GM18508 (cell line): ENCODE data around the gene STUB1.

Experiments
- ATAC-seq: cut with Tn5 transposase; IDR thresholded peaks from one replicate; pipeline ENCODE4 v1.9.1; 2021; ENCODE audit warnings: moderate number of reproducible peaks; ENCODE audit not compliant: insufficient read depth, unreplicated experiment

The STUB1 gene

DNA sequence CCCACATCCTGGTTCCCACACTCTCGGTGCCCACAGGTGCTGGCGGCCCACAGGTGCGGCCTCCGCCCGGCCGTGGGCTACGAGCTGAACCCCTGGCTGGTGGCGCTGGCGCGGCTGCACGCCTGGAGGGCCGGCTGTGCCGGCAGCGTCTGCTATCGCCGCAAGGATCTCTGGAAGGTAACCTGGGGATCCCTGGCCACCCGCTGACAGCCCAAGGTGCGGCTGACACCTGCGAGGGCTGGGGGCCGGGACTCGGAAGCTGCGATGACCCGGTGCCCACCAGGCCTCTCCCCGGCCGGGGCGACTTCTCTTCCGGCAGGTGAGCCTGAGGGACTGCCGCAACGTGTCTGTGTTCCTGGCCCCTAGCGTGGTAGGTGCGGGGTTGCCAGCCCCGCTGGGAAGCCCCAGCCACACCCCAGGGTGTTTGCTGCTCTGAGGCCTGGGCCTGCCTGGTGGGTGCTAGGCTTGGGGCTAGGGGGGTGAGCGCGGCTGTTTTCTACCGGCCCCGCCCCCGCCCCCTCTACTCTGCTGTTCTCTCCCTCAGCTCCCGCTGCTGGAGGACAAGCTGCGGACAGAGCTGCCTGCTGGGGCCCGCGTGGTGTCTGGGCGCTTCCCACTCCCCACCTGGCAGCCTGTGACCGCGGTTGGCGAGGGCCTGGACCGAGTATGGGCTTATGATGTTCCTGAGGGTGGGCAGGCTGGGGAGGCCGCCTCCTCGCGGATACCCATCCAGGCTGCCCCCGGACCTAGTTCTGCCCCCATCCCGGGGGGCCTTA is 41.7 kb downstream of the STUB1 start:
- ATAC-seq = no peak

DNA sequence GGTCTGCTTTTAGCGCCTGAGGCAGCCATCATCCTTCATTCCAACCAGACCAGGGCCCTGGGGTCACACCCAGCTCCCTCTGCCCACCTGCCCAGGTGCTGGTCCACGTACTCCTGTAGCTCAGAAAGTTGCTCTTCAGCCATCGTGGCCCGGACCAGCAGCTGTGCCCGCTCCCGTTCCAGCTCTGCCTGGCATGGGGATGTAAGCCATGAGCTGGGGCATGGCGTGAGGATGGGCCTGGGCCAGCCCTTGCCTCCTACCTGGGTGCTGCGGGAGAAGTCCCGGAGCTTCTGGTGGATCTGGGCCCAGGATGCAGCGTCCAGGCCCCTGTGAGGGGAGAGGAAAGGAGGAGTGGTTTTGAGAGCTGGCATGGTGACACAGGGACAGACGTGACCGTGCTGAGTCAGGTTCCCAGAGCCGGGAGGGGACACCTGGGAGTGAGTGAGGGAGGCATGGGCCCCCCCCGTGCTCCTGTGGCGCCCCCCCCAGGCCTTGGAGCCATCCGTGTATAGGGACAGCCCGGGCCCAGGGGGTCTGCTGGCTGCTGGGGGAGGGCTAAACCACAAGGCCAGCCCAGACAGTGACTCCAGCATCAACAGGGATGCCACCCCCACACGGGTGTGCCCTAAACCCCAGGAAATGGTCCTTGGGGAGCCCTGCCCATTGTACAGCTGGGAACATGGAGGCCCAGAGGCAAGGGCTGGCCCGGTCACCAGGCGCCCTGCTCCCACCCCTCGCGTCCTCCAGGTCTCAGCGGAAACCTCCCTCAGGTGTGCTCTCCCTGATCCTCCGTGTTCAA is 42.8 kb downstream of the STUB1 start:
- ATAC-seq = no peak

DNA sequence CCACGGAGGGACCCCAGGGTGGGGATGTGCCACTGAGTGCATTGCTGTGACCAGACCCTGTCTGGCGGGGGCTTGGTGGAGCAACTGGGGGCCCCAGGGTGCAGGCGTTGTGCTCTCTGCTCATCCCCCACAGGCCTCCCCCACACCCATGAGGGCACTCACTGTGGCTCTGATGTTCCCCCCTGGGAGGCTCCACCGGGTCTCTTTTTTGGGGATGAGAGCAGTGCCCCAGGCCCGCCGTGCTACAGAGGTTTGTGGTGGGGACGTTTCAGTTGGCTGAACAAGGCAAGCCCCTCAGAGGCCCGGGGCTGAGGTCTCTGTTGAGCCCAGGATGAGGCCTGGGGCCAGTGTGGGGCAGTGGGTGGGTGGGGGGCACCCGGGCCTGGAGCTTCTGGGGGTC is 43.5 kb downstream of the STUB1 start:
- ATAC-seq = no peak

DNA sequence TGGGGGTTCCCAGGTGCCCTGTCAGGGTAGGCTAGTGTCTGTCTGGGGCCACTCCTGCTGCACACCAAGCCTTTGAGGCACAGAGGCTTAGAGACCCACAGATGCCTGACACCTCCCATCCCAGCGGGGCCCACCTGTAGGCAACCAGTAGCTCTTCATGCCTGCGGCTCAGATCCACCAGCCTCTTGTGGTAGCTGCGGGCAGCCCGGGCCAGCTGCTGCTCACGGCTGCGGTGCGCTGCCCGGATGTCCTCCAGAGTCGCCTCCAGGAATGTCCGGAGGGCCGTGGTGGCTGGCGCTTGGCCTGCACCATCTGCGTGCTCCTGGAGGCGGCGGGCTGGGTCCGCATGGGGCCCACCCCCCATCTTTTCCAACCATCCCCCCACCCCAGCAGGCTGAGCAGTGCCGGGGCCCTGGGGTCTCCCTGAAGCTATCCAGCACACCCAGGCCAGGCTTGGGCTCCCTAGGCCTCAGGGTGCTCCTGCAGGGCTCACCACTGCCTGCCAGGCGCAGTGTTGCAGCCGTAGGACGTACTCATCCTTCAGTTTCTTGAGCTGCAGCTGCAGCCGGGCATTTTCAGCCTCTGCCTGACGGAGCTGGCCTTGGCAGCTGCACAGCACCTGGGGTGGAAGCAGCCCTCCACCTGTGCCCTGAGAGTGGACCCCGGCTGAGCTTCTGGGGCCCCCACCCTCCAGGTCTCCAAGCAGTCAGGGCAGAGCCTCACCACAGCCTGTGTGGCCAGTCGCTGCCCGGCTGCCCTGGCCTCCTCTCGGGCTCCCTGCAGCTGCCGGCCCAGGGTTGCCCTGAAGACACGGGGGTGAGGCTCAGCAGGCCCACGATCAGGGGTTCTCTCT is 44.2 kb downstream of the STUB1 start:
- no peak for ATAC-seq

DNA sequence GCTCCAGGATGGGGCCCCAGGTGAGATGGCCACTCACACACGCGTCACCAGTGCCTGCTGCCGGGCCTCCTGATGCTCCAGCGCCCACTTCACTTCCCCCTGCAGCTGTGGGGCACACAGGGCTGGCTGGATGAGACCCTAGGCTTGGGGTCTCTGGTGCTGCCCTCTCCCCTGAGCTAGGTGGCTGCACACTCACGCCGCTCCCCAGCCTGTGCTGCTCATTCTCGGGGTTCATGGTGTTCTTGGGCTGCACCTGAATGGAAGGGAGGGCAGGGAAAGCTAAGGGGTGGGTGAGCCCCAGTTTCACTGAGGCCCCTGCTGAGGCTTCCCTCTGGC is 44.8 kb downstream of the STUB1 start:
- ATAC-seq = no peak

DNA sequence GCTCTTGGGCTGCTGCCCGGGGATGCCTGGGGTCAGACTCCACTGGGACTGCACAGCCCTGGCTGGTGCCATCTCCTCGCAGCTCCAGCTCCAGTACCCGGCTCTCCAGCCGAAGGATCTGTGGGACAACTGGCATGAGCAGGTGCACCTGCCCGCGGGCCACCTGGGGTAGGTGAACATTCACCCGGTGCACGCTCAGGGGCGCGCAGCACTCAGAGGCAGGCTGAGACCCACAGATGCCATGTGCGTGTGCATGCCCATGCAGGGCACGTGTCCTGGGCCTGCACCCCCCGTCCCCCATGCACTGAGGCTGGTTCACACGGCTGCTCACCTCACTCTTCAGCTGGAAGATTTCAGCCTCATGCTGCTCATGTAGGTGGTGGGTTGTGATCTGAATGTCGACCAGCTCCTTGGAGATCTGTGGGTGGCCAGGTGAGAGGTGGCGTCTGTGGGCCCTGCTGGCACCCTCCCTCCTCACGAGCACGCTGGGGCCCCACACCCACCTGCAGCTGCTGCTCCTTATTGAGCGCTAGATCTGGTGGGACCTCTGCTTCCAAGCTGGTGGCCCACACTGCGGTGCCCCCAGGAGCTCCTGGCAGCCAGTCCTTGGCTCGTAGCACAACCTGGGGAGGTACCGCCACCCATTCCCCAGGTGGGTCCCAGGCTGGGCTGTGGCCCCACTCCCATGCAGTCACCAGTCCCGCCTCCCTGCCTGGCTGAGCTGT is 45.4 kb downstream of the STUB1 start:
- ATAC-seq = no peak

DNA sequence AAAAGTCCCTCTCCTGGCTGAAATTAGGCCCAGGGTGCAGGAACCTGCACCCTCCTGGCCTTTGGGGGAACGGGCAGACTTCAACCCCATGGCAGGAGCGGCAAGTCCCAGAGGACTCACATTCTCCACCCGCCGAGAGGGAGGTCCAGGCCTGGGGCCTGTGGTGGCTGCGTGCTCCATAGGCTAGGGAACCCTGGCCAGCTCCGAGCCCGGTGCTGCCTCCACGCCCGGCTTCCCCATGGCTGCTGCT is 45.9 kb downstream of the STUB1 start:
- no peak for ATAC-seq

DNA sequence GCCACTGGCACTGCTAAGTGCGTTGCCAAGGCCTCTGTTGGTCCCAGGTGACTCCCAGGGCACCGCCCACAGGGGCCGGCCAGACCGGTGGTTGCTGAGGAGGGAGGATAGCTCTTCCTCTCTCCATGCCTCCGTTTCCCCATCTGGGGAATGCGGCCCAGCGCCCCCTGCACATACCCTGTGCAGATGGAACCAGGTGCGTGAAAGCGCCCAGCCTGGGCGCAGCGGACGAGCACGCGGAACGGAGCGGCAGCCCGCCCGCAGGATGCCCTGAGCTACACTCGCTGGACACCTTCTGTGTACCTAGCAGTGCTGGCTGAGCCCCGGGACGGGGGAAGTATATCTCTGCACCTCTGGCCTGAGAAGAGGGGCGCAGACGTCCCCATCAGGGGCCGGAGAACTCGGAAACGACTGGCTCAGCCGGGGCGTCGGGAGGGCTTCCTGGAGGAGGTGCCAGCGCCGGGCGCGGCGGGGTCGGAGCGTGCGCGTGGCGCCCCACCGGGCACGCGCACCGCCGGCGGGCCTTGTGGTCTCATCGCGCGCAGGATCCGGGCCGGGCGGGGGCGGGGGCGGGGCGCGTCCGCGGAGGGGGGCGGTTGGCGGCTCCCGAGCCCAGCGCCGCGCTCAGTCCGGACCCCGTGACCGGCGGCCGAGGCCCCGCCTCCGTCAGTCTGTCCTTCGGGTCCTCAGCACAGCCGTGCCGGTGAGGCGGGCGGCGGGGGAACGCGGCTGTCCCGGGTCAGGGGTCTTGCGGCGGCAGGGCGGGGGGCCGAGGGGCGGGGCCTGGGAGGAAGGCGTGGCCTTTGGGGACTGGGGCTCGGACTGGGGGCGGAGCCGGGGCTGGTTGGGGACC is 46.5 kb downstream of the STUB1 start, which contains the start of the genes CCDC78 and HAGHL:
TSS of gene CCDC78 (minus strand) at position 6 of the 853 bp plus-strand sequence. CDS start 76 bp downstream, outside the sequence.
TSS of gene HAGHL (plus strand) at position 669 of the 853 bp plus-strand sequence. CDS start 404 bp downstream, outside the sequence.
- no peak for ATAC-seq

DNA sequence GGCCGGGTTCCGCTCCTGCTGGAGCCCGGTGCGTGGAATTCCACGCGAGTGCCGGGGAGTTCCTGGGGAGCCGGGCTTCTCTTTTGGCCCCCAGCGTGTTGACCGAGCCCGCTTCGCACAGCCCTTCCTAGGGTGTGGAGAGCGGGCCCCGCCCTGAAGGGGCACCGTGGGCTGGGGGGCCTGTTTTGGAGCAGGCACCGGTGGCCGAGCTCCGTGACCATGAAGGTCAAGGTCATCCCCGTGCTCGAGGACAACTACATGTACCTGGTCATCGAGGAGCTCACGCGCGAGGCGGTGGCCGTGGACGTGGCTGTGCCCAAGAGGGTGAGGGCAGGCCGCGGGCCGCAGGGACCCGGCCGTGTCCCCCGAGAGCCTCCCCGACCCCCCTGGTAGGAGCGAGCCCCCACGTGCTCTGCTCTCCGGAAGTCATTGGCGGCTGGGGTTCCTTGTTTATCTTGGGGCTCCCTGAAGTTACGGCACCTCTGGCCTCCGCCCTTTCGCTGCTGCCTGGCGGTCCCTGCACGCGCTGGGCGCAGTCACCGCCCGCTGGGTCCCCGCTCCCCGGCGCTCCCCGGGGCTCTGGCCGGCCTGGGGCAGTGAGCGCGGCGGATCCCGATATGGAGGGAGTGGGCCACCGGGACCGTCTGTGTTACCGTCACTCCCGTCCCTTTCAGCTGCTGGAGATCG is 47.2 kb downstream of the STUB1 start:
- no peak for ATAC-seq

DNA sequence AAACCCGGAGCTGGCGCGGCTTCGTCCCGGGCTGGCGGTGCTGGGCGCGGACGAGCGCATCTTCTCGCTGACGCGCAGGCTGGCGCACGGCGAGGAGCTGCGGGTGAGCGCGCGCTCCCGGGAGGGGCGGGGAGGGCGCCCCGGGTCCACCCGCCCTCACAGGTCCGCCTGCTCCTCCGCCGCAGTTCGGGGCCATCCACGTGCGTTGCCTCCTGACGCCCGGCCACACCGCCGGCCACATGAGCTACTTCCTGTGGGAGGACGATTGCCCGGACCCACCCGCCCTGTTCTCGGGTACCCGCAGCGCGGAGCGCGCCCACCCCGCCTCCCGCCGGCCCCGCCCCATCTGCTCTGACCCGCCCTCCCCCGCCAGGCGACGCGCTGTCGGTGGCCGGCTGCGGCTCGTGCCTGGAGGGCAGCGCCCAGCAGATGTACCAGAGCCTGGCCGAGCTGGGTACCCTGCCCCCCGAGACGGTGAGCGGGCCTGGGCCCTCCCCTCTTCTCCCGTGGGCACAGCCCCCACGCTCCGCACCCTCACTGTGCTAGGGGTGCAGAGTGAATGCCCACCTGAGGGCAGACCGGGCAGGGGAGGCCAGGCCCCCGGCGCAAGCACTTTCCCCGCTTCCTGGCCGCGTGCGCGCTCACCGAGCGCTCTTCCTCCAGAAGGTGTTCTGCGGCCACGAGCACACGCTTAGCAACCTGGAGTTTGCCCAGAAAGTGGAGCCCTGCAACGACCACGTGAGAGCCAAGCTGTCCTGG is 48.1 kb downstream of the STUB1 start:
- ATAC-seq = no peak

DNA sequence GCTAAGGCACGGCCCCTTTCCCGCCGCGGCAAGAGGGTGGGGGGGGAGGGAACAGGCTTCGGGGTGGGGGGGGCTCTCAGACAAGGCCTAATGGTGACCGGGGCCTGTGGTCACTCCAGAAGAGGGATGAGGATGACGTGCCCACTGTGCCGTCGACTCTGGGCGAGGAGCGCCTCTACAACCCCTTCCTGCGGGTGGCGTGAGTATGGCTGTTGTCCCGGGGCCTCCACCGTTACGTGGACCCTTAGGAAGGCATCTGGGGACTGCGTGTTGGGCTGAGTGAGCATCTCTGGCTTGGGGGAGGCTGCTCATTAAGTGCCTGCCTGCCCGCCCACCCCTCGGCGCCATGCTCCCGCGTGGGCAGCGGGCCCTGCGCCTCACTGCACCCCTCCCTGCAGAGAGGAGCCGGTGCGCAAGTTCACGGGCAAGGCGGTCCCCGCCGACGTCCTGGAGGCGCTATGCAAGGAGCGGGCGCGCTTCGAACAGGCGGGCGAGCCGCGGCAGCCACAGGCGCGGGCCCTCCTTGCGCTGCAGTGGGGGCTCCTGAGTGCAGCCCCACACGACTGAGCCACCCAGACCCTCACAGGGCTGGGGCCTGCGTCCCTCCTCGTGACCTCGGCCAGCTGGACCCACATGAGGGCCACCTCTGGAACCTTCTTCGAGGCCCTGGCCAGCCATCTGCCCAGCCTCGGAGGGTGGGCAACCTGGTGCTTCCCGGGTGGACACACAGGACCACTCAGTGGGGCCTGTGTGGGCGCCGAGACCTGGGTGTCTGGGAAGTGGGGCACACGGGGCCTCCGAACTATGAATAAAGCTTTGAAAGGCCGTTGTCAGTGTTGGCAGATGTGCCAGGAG is 48.9 kb downstream of the STUB1 start:
- no peak for ATAC-seq

DNA sequence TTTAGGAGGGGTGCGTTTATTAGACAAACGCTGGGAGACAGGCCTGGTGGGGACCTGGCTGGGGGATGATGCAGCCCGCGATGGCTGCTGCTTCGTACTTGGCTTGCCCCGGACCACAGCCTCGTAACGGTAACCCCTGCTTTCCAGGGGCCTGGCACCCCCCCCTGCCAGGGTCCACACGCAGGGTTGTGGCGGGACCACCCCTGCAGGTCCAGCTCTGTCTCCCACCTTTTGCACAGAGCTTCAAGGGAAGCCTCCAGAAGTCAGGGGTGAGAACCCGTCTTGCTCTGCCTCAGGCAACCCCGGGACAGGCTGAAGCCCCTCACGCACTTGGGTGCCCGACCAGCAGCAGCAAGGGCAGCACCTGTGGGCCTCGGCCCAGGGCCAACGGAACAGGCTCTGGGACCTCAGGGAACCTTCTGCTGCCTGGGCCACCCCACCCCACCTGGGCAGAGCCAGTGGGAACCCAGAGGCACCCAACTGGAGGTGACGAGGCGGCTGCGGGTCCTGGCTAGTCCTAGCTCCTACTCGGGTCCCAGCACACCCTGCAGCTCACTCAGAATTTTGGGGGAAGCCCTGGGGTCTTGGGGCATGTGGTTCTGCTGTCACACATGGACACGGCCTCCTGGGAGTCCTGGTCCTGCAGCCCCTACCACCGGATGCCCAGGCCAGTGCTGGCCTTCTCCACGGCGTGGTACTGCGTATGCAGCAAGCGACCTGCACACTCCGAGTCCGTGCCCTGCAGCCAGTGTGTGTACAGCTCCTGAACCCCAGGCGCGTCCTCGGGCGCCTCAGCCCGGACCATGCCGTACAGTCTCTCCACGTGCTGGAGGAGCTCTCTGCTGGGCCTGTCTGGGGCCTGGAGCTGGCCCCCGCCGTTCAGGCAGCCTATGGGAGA is 49.8 kb downstream of the STUB1 start:
- no peak for ATAC-seq

DNA sequence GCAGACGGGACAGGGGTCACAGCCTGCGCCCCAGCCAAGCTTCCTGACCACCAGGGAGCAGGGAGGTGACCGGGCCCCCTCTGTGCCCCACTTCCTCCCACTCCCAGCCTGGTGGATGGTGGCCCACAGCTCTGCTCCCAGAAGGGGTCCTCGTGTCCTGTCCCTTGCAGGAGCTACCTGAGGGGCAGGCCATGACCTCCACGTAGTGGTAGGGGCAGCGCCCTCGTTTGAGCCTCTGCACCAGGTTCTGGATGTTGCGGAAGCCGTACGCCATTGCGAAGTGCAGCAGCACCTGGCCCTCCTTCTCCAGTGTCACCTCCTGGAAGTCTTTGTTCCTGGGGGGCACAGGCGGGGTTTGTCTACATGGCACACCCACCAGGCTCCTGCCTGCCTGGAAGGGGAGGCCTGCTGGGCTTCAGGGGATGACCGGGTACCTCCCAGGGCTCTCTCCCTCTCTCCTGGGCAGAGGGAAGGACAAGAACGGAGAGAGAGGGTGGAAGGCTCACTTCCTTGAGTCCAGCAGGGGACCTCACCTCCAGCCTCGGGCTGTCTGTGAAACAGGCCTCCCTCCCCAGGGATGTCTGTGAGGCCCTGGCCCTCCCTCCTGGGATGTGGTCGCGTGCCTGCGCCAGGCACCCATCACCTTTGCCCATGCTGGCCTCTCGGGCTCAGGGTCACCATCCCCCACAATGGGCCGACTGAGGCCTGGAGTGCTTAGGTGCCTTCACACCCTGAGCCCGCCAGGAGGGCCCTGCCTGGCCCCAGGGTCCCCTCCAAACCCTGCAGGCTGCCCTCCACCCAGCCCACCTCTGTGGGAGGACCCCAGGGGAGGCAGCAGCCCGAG is 50.7 kb downstream of the STUB1 start:
- no peak for ATAC-seq

DNA sequence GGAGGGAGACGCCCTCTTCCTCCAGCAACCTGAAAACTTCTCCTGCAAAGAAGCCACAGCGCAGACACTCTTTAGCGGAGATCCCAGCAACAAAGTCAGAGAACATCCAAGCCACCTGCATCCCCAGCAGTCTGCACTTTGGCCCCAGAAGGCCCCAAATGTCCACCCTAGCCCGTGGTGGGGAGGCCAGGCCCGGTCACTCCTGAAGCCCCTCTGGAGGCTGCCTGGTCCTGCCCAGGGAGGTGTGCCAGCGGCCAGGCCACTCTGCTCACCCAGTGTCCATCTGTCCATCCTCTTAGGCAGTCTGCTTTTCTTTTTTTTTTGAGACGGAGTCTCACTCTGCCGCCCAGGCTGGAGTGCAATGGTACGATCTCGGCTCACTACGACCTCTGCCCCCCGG is 52.1 kb downstream of the STUB1 start:
- no peak for ATAC-seq
